Measurements from ENCODE around the gene PTPRT. TPM values are rescaled to one million over a fixed set of nuclear protein-coding genes. Genes with fewer than 3 reads are reported as not detected.

The PTPRT gene
- total RNA-seq, 1 donor from 2014 or later = not detected

DNA sequence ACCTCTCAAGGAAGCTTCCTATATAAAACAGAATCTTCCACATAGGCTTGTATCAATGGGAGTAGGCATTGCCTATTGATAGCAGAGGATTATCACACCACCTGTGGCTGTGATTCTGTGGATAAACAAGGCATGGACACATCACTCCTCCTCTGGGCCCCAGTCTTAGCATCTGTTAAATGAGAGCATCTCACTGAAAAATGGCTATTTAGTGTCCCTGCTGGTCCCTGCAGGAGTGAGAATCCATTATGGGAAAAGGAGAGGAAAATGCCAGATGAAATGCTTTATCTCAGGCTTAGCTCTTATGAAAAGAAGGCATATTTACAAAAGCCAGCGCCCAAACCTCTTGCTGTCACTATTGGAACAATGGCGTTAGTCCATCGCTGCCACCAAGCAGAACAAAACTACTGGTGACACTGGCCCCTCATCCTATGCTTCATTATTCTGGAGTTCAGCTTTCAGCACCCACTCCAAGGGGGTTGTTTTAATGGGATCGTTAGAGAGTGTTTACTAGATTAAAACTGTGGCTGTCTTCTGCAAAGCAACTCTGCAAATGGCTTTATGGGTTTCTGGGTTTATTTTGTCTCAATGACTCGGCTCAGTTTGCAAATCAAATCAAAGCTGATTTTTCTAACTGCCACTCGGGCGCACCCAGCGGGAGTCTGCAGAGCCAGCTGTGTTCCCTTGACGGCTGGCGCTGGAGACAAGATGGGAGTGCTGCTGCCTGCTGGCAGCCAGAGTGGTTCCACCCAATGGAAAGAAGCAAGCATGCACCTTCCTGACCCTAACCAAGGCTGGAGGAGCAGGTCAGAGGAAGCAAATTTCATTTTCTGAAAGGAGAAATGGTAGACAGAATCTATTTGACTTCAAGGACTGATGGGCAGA lies 912.7 kb downstream of the PTPRT start:
- no peaks in the 10 kb centered on the region for H3K36me3 Mint-ChIP-seq (ENCODE audit: low read depth)
- peaks cover 32% of the 10 kb centered on the region for H3K9me3 Mint-ChIP-seq (ENCODE audit: low read depth)
- no peak for DNase-seq (ENCODE audit: low spot score)
- no peaks in the 10 kb centered on the region for H3K4me1 Mint-ChIP-seq (ENCODE audit: low read depth)
- TF ChIP-seq, protein P1, sequence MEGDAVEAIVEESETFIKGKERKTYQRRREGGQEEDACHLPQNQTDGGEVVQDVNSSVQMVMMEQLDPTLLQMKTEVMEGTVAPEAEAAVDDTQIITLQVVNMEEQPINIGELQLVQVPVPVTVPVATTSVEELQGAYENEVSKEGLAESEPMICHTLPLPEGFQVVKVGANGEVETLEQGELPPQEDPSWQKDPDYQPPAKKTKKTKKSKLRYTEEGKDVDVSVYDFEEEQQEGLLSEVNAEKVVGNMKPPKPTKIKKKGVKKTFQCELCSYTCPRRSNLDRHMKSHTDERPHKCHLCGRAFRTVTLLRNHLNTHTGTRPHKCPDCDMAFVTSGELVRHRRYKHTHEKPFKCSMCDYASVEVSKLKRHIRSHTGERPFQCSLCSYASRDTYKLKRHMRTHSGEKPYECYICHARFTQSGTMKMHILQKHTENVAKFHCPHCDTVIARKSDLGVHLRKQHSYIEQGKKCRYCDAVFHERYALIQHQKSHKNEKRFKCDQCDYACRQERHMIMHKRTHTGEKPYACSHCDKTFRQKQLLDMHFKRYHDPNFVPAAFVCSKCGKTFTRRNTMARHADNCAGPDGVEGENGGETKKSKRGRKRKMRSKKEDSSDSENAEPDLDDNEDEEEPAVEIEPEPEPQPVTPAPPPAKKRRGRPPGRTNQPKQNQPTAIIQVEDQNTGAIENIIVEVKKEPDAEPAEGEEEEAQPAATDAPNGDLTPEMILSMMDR (IDR thresholded peaks at IDR 0.05) = no peak
- no peaks in the 10 kb centered on the region for H3K27me3 Mint-ChIP-seq (ENCODE audit: low read depth)
- H3K27ac Mint-ChIP-seq (ENCODE audit: unreplicated experiment) = no peak overlapping the region
- H3K4me3 Mint-ChIP-seq (ENCODE audit: unreplicated experiment) = no peak overlapping the region

DNA sequence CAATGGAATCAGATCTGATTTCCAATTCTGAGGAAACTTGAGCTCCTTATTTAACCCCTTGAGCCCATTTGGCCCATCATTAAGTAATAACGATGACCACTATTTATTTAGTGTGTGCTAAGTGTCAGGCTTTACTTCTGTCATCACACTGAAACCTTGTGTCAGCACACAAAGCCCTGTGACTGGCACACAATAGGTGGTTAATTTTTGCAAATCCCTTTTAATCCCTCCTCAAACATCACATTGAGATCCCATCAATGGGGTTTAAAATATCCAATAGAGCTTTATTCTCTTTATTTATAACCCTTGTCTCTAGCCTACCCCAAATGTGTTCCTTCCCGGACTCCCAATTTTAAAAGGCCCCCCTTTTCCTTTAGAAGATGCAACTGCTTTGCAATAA lies 914.7 kb downstream of the PTPRT start:
- no peak overlapping the region for H3K4me3 Mint-ChIP-seq (ENCODE audit: unreplicated experiment)
- H3K27me3 Mint-ChIP-seq (ENCODE audit: low read depth) = no peaks in the 10 kb centered on the region
- no peak overlapping the region for H3K27ac Mint-ChIP-seq (ENCODE audit: unreplicated experiment)
- H3K36me3 Mint-ChIP-seq (ENCODE audit: low read depth) = no peaks in the 10 kb centered on the region
- no peaks in the 10 kb centered on the region for H3K4me1 Mint-ChIP-seq (ENCODE audit: low read depth)
- DNase-seq (ENCODE audit: low spot score) = no peak
- TF ChIP-seq, protein P1 (IDR thresholded peaks at IDR 0.05) = no peak
- peaks cover 22% of the 10 kb centered on the region for H3K9me3 Mint-ChIP-seq (ENCODE audit: low read depth)

- peaks cover 15% of the 10 kb centered on the region for H3K9me3 Mint-ChIP-seq (ENCODE audit: low read depth)
- H3K27me3 Mint-ChIP-seq (ENCODE audit: low read depth) = no peaks in the 10 kb centered on the region
- TF ChIP-seq, protein P1 (IDR thresholded peaks at IDR 0.05) = no peak
- H3K4me1 Mint-ChIP-seq (ENCODE audit: low read depth) = no peaks in the 10 kb centered on the region
- H3K27ac Mint-ChIP-seq (ENCODE audit: unreplicated experiment) = no peak overlapping the region
- DNase-seq (ENCODE audit: low spot score) = no peak
- H3K4me3 Mint-ChIP-seq (ENCODE audit: unreplicated experiment) = no peak overlapping the region
- no peaks in the 10 kb centered on the region for H3K36me3 Mint-ChIP-seq (ENCODE audit: low read depth)
Measured at GRCh38 chr20:42272516-42272915, 917.2 kb downstream of the PTPRT start.

DNA sequence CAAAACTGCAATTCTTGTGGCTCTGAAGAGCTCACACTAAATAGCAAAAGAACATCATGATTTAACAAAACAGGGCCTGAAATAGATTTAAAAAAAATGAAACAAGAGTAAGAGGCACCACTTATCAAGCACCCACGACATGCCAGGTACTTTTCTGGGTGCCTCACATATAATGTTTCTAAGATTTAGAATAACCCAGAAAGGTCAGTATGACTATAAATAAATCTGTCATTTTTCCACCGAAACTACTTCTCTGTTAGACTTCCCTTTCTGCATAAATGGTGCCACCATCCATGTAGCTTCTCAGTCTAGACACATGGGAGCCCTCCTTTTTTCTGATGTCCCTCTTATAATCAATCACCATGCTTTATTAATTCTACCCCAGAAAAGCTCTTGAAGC lies 919.2 kb downstream of the PTPRT start:
- Mint-ChIP-seq H3K9me3 (ENCODE audit: low read depth) (peaks cover 13% of the 10 kb centered on the region), H3K36me3 (ENCODE audit: low read depth) (no peaks in the 10 kb centered on the region), H3K27ac (ENCODE audit: unreplicated experiment) (no peak overlapping the region), H3K4me1 (ENCODE audit: low read depth) (no peaks in the 10 kb centered on the region), H3K27me3 (ENCODE audit: low read depth) (no peaks in the 10 kb centered on the region), H3K4me3 (ENCODE audit: unreplicated experiment) (no peak overlapping the region)
- DNase-seq (ENCODE audit: low spot score) = no peak
- TF ChIP-seq, protein P1 (IDR thresholded peaks at IDR 0.05) = no peak

- Mint-ChIP-seq H3K27me3 (ENCODE audit: low read depth) (no peaks in the 10 kb centered on the region), H3K27ac (ENCODE audit: unreplicated experiment) (no peak overlapping the region), H3K4me3 (ENCODE audit: unreplicated experiment) (no peak overlapping the region), H3K4me1 (ENCODE audit: low read depth) (no peaks in the 10 kb centered on the region), H3K36me3 (ENCODE audit: low read depth) (no peaks in the 10 kb centered on the region), H3K9me3 (ENCODE audit: low read depth) (peaks cover 3% of the 10 kb centered on the region)
- TF ChIP-seq, protein P1 (IDR thresholded peaks at IDR 0.05) = no peak
- DNase-seq (ENCODE audit: low spot score) = no peak
Measured at GRCh38 chr20:42267793-42268384, 921.8 kb downstream of the PTPRT start.

Measured in chondrocyte (in vitro differentiated cells).